Measurements from ENCODE around the gene ZDHHC14. TPM values are rescaled to one million over a fixed set of nuclear protein-coding genes. Genes with fewer than 3 reads are reported as not detected.

The ZDHHC14 gene
- total RNA-seq, 1 donor from 2014 or later, result 15.2 TPM

- no peaks in the 10 kb centered on the region for H3K4me1 ChIP-seq
- H3K9me3 ChIP-seq, result no peaks in the 10 kb centered on the region
- no peaks in the 10 kb centered on the region for H3K27me3 ChIP-seq
- no peak overlapping the region for H3K27ac ChIP-seq
- no peak for TF ChIP-seq POLR2A (IDR thresholded peaks at IDR 0.05)
- no peak for TF ChIP-seq POLR2AphosphoS5 (IDR thresholded peaks at IDR 0.05; ENCODE audit: insufficient read depth in 1 of 2, low read depth in 1 of 2)
- TF ChIP-seq CTCF (IDR thresholded peaks at IDR 0.05), result no peak
- no peaks in the 10 kb centered on the region for H3K36me3 ChIP-seq
- no peak for DNase-seq (ENCODE audit: extremely low spot score in 2 of 2)
- intact Hi-C loops (cut with DNase I), result no loop called here
- H3K4me3 ChIP-seq, result no peak overlapping the region
These were observed 130.8 kb downstream of the ZDHHC14 start for GRCh38 chr6:157511682-157512381.

GRCh38 chr6:157512382-157512682, 131.3 kb downstream of the ZDHHC14 start:
- Histone ChIP-seq H3K27ac (no peak overlapping the region), H3K9me3 (no peaks in the 10 kb centered on the region), H3K4me1 (no peaks in the 10 kb centered on the region), H3K4me3 (no peak overlapping the region), H3K27me3 (no peaks in the 10 kb centered on the region), H3K36me3 (no peaks in the 10 kb centered on the region)
- no peak for TF ChIP-seq CTCF (IDR thresholded peaks at IDR 0.05)
- TF ChIP-seq POLR2AphosphoS5 (IDR thresholded peaks at IDR 0.05; ENCODE audit: insufficient read depth in 1 of 2, low read depth in 1 of 2), result no peak
- no peak for TF ChIP-seq POLR2A (IDR thresholded peaks at IDR 0.05)
- DNase-seq (ENCODE audit: extremely low spot score in 2 of 2), result no peak
- intact Hi-C loops (cut with DNase I), result no loop called here

- H3K36me3 ChIP-seq, result no peaks in the 10 kb centered on the region
- intact Hi-C loops (cut with DNase I), result no loop called here
- H3K4me1 ChIP-seq, result no peaks in the 10 kb centered on the region
- H3K27ac ChIP-seq, result no peak overlapping the region
- no peaks in the 10 kb centered on the region for H3K27me3 ChIP-seq
- DNase-seq (ENCODE audit: extremely low spot score in 2 of 2), result no peak
- H3K4me3 ChIP-seq, result no peak overlapping the region
- TF ChIP-seq CTCF (IDR thresholded peaks at IDR 0.05) (no peak), POLR2A (IDR thresholded peaks at IDR 0.05) (no peak), POLR2AphosphoS5 (IDR thresholded peaks at IDR 0.05; ENCODE audit: insufficient read depth in 1 of 2, low read depth in 1 of 2) (no peak)
- H3K9me3 ChIP-seq, result no peaks in the 10 kb centered on the region
These were observed 132.1 kb downstream of the ZDHHC14 start for GRCh38 chr6:157513004-157513603.

GRCh38 chr6:157513619-157514485, 132.9 kb downstream of the ZDHHC14 start:
- no peaks in the 10 kb centered on the region for H3K36me3 ChIP-seq
- no peak for TF ChIP-seq POLR2A (IDR thresholded peaks at IDR 0.05)
- TF ChIP-seq POLR2AphosphoS5 (IDR thresholded peaks at IDR 0.05; ENCODE audit: insufficient read depth in 1 of 2, low read depth in 1 of 2), result no peak
- TF ChIP-seq CTCF (IDR thresholded peaks at IDR 0.05), result no peak
- H3K4me3 ChIP-seq, result no peak overlapping the region
- no peak for DNase-seq (ENCODE audit: extremely low spot score in 2 of 2)
- no peak overlapping the region for H3K27ac ChIP-seq
- no peaks in the 10 kb centered on the region for H3K4me1 ChIP-seq
- no peaks in the 10 kb centered on the region for H3K9me3 ChIP-seq
- intact Hi-C loops (cut with DNase I), result no loop called here
- no peaks in the 10 kb centered on the region for H3K27me3 ChIP-seq

Data from vagina (tissue), 2 donors.